H7 (cell line): ENCODE results near the gene CLSTN2. TPM values are rescaled to one million over a fixed set of nuclear protein-coding genes. Genes with fewer than 3 reads are reported as not detected.

Source experiments
- DNase-seq: peaks from one replicate; pipeline ENCODE4 v3.0.0; 2012
- H3K27me3 ChIP-seq: 2 replicates; pipeline ENCODE4 v1.6.0; 2011; ENCODE audit warnings: mild to moderate bottlenecking, low read length; ENCODE audit not compliant: control insufficient read depth, insufficient read depth
- H3K36me3 ChIP-seq: replicated peaks from 2 replicates; pipeline ENCODE4 v1.5.1; 2011; ENCODE audit warnings: low read length; ENCODE audit not compliant: control insufficient read depth, insufficient read depth
- H3K4me3 ChIP-seq: 2 replicates; pipeline ENCODE4 v1.5.1; 2011; ENCODE audit warnings: low read depth, mild to moderate bottlenecking, control low read depth, low read length, moderate library complexity; ENCODE audit not compliant: insufficient read depth
- total RNA-seq: library from RNA; depleted of rRNA; stranded (reverse); fragments of >200 nt; shearing (Covaris generic); gene quantifications from 2 replicates; pipeline ENCODE4 v1.2.3, GENCODE V29; 2014

CLSTN2 gene
- total RNA-seq, 1 experiment from 2014 or later: 0.10 TPM

DNA sequence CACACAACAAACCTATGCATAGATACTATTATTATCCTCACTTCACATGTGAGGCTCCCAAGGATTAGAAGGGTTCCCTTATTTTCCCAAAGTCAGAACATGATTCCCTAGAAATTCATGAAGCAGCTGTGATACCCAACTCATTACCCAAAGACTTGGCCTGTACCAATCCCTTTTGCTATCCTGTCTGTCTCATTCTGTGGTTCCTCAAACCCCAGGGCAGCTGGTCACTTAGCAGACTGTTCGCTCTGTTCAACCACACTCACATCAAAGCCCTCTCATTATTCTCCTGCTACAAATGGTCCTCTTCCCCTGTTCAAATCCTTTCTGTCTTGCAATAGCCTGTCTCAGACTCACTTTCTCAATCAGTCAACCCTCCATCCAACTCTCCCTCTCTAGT, 588.6 kb downstream of the CLSTN2 start:
- no peaks in the 10 kb centered on the region for H3K36me3 ChIP-seq
- H3K4me3 ChIP-seq: no peak overlapping the region
- DNase-seq: no peak
- no peaks in the 10 kb centered on the region for H3K27me3 ChIP-seq

DNA sequence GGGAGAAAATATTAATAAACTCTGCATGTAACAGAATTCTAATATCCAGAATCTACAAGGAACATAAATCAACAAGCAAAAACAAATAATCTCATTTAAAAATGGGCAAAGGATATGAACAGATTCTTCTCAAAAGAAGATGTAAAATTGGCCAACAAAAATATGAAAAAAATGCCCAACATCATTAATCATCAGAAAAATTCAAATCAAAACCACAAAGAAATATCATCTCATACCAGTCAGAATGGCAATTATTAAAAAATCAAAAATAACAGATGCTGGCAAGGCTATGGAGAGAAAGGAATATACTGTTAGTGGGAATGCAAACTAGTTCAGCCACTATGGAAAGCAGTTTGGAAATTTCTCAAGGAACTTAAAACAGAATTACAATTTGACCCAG, 592.2 kb downstream of the CLSTN2 start:
- H3K36me3 ChIP-seq: no peaks in the 10 kb centered on the region
- no peak for DNase-seq
- no peaks in the 10 kb centered on the region for H3K27me3 ChIP-seq
- H3K4me3 ChIP-seq: no peak overlapping the region

DNA sequence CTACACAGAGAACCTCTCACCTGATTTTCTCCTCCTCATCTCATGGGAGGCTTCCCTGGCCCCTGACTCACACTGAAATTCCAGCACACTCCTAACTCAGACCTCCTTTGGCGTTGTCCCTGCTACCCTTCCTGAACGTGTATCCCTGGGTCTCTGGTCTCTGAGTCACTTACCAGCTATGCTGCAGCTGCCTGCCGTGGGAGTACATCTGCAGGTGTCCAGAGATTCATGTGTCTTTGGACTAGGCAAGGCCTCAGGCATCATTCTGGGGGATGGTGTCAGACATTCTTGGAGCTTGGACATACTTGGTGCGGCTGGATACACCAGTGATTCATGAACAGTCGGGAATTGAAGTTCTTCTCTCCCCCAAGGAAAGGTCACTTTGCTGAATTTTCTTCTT, 594.1 kb downstream of the CLSTN2 start:
- Histone ChIP-seq H3K4me3 (no peak overlapping the region), H3K36me3 (no peaks in the 10 kb centered on the region), H3K27me3 (no peaks in the 10 kb centered on the region)
- peak; percentile 1 for DNase-seq

DNA sequence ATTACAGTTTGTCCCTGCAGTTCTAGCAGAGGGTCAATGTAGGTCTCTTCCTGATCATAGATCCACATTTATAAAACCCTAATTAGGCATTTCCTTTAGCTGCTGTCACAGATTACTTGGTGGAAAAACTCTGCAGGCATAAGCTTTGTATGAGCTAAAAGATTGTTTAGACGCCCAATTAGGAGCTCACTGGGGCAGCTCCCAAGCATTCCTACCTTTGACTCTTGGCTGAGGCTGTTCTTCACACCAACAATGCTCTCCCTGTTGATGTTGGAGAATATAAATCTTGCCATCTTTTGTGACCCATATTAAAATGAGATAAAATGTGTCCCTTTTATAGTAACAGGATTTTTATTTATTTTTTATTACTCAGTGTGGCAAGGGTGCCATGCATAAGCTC, 594.6 kb downstream of the CLSTN2 start:
- no peak overlapping the region for H3K4me3 ChIP-seq
- H3K36me3 ChIP-seq: no peaks in the 10 kb centered on the region
- no peaks in the 10 kb centered on the region for H3K27me3 ChIP-seq
- DNase-seq: peak; percentile 0

DNA sequence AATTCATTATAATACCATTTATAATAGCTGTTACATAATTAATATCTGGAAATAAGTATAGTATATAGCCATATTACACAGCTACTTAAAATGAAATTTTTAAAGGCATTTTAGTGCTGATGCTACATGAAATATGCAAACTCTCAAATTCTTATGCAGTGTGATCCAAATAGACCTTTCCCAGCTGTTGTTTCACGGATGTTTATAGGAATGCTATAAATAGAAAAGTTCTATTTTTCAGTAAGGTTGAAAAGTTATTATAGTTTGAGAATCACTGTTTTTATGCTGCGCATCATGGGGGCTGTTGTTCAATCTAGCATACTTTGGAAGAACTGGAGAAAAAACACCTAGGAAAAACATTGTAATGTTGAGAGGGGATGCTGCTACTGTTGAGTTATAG, 595.1 kb downstream of the CLSTN2 start:
- Histone ChIP-seq H3K4me3 (no peak overlapping the region), H3K27me3 (no peaks in the 10 kb centered on the region), H3K36me3 (no peaks in the 10 kb centered on the region)
- no peak for DNase-seq

DNA sequence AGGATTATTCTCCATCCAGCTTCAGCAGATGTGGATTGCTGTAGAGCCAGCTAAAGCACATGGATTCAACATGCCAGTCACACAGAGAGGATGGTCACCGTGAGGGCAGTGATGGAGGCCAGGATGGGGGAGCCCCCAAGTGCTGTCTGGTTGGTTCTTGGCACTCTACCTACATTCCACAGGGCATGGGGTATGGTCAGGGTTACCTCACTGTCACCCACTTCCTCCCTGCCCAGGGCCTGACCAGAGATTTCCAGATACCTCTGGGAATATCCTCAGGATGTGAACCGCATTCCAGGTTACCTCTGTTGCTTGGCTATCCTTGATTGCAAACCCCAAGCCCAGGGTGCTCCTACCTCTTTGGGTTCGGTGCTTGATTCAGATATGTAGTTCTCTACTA, 595.6 kb downstream of the CLSTN2 start:
- H3K4me3 ChIP-seq: no peak overlapping the region
- H3K36me3 ChIP-seq: no peaks in the 10 kb centered on the region
- no peaks in the 10 kb centered on the region for H3K27me3 ChIP-seq
- peak; percentile 1 for DNase-seq

DNA sequence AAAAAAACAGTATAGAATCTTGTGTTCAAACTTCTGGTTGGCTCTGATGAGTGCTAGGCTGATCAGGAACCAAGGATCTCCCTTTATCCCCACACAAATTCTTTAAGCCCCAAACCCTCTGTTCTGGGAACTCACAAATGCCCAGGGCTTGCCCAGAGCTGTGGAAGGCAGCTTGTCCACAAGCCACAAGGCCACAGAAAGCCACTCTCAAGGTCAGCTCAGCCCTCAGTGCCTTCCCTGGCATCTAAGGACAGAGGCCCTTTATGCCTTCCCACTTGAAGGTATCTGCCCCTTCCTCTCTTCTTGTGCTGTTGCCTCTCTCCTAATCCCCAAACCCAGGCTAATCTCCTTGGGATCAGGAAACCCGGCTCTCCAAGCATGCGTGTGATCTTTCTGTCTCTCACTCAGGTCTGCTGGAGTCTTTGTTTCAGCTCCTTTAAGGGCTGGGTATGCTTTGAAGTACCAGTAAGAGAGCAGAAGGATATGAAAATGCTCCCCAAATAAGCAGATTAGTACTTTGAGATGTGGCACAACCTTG, 597.9 kb downstream of the CLSTN2 start:
- H3K27me3 ChIP-seq: no peaks in the 10 kb centered on the region
- H3K4me3 ChIP-seq: no peak overlapping the region
- DNase-seq: peak; percentile 0
- H3K36me3 ChIP-seq: no peaks in the 10 kb centered on the region

DNA sequence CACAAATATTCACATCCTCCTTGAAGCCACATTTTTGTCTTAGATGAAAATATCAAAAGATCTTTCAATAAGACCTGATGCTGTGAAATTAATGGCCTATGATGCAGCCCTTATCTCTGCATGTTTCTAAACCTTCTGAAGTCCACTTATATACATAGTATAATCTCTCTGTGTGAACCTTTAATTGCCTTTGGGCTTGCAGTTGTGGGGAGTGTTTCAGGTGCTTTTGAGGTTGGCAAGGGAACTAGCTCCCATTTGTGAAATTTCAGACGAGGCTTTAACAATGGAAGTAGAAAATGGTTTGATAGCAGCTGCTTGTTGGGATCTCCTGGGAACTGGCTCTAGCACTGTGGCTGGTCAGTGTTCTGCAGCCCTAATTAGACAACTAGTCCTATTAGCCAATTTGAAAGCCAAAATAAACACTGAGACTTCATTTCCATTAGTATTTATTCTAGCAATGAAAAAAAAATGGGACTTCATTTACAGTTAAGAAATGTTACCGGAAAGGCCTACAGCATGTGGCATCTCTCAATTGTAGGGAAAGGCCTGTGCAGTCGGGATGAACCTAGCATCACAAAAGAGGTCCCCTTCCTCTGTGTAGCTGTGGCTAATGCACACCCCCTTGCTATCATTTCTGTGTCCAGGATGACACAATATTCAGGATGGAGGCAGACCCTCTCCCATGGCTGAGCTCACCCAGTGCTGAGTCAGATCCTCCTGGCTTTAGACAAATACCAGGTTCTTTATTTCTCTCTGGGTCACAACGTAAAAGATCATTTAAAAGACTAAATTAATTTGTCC, 602.1 kb downstream of the CLSTN2 start:
- Histone ChIP-seq H3K27me3 (no peaks in the 10 kb centered on the region; the same call in 1 of the 2 replicates), H3K36me3 (no peaks in the 10 kb centered on the region), H3K4me3 (no peak overlapping the region)
- DNase-seq: peak; percentile 1

DNA sequence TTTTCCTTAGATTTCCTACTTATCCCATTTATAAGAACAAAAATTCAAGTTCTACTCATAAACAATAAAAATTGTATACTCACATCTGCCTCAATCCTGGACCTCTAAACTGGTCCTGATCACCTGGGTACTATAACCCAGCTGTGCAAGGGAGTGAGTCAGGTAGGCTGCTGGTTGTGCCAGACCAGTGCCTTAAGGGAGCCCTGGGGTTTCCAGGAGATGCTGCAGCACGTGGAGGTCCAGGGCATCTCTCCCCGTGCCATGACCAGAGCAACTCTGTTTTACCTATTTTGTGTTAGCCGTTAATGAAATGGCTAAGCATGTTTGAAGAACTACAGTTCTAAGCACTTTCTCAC, 602.7 kb downstream of the CLSTN2 start:
- Histone ChIP-seq H3K27me3 (no peaks in the 10 kb centered on the region; the same call in 1 of the 2 replicates), H3K36me3 (no peaks in the 10 kb centered on the region), H3K4me3 (no peak overlapping the region)
- peak; percentile 1 for DNase-seq

DNA sequence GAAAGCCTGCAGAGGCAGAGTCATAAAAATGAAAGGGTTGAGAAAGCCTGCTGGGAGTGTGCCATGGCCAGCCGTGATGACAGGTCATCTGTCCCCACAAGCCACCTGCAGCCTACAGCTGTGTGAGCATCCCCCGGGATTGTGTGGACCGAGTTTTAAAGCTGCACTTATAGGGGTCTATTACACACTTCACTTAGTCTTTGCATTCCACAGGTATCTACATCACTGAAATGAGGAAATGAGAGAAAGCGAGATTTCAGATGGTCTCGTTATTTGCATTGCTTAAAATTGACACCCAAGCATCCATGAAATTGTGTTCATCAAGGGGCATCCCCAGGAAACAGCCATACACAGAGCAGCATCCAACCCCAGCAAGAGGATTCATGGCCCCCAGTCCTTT, 605.3 kb downstream of the CLSTN2 start:
- H3K27me3 ChIP-seq: no peaks in the 10 kb centered on the region; the same call in 1 of the 2 replicates
- DNase-seq: no peak
- H3K36me3 ChIP-seq: no peaks in the 10 kb centered on the region
- H3K4me3 ChIP-seq: no peak overlapping the region

DNA sequence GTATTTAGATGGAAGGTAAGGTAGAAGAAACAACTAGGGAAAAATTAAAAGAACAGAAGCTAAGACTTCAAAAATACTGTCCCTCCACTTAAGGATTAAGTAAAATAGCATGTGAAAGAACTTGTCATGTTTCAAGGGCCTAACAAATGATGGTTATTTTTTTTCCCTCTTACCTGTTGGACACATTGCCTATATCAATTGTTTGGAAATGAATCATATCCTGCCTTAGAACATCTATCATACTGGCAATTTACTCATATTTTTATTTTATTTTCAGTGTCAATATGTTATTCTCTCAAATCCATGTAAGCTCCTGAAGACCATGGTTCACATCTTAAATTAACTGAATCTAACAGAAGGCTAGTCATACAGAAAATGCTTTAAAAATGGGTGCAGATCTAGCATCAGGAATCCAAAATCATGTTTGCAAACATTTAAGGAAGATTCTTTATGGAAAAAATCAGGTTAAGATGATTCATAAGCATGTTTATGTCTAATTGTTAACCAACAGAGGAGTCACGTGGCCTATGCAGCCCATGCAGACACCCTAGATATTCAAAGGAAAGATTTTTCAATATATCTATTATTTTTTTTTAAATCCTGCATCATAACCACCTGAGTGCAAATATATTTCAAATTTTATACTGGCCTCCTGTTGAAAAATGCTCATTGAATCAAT, 607.1 kb downstream of the CLSTN2 start:
- H3K4me3 ChIP-seq: no peak overlapping the region
- no peaks in the 10 kb centered on the region for H3K36me3 ChIP-seq
- no peaks in the 10 kb centered on the region; the same call in 1 of the 2 replicates for H3K27me3 ChIP-seq
- no peak for DNase-seq

DNA sequence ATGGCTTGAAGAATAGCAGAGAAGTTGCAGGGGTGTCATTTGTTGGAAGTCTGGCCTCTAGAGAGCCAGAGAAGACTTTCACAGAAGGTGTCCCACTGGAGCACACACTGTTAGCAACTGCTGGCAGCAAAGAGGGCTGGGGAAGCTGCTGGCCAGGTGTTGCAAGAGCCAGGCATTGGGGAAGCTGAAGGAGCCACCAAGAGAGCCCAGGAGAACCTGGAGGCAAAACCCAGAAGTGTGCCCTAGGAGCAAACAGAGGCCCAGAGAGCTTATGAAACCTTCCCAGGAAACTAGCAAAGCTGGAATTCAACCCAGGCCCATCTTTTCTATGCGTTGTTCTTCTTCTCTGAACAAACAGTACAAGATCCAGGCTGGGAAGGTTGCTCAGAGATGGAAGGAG, 610.2 kb downstream of the CLSTN2 start:
- no peaks in the 10 kb centered on the region; the same call in 1 of the 2 replicates for H3K27me3 ChIP-seq
- no peaks in the 10 kb centered on the region for H3K36me3 ChIP-seq
- no peak overlapping the region for H3K4me3 ChIP-seq
- DNase-seq: no peak

DNA sequence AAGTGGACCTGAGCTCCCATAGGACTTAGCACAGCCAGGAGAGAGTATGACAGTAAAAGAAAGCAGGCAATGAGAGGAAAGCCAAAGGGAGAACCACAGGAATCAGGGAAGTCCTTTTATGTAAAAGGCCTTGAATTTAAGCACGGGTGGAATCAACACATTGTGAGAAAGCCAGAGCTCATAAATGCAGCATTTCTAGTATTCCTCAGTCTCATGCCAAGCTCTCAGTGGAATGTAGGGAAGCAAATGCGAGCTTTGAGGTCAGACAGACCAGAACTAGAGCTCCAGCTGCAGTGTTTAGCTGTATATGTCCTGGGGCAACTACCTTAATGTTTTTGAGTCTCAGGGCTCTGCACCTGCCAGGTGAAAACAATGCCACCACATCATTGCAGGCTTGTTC, 610.8 kb downstream of the CLSTN2 start:
- Histone ChIP-seq H3K36me3 (no peaks in the 10 kb centered on the region), H3K4me3 (no peak overlapping the region), H3K27me3 (no peaks in the 10 kb centered on the region; the same call in 1 of the 2 replicates)
- DNase-seq: no peak

DNA sequence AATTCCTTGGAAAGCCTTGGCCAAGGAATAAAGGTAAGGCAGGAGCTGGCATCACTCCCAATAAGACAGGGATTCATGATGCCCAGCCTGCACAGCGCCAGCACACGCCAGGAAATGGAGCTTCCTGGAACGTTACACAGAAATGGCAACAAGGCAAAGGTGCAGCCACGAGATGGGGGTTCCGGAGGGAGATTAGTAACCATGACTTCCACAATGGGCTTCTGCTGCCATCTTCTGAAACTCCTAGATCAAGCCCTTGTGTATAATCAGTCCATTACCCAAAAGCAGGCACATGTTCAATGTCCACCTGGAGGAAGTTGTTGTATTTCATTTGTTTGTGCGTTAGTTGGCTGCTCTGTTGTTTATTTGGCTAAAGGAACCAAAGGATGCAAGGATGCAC, 611.7 kb downstream of the CLSTN2 start:
- Histone ChIP-seq H3K36me3 (no peaks in the 10 kb centered on the region), H3K27me3 (no peaks in the 10 kb centered on the region; the same call in 1 of the 2 replicates), H3K4me3 (no peak overlapping the region)
- DNase-seq: no peak

DNA sequence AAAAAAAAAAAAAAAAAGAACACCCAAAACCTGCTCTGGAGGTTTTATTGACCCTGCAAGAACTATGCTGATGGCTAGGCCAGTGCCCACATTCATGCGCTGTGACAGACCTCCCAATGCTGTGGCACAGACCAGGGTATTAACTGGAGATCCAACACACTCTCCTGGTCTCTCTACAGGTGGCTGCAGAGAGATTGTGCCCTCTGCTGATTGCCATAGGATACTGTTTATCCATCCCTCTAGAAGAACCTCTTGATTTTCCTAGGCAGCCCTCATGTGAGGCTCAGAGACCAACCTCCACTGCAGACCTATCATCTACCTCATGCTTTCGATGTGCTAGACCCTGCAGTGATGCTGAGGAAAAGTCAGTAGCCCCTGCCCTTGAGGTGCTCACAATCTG, 617.4 kb downstream of the CLSTN2 start:
- peak; percentile 33 for DNase-seq

More for the DNA sequence above, 617.4 kb downstream of the CLSTN2 start:
- Histone ChIP-seq H3K27me3 (no peaks in the 10 kb centered on the region; the same call in 1 of the 2 replicates), H3K36me3 (no peaks in the 10 kb centered on the region), H3K4me3 (no peak overlapping the region)
